Measurements from ENCODE around the gene KCNG4.

GRCh38 chr16:84247844-84248243 is 8.0 kb upstream of the KCNG4 start:
- TF ChIP-seq CTCF (IDR thresholded peaks at IDR 0.05) (no peak), POLR2AphosphoS5 (IDR thresholded peaks at IDR 0.05; ENCODE audit: low read depth, low read length) (no peak), REST (IDR thresholded peaks at IDR 0.05; ENCODE audit: insufficient read depth in 1 of 2, low read depth in 2 of 2, low read length in 1 of 2) (no peak)
